Measurements from ENCODE around the gene PPHLN1. TPM values are rescaled to one million over a fixed set of nuclear protein-coding genes. Genes with fewer than 3 reads are reported as not detected.

Gene PPHLN1
- total RNA-seq, 4 donors from 2014 or later = 44.9 to 324 (median 59.6) TPM

DNA sequence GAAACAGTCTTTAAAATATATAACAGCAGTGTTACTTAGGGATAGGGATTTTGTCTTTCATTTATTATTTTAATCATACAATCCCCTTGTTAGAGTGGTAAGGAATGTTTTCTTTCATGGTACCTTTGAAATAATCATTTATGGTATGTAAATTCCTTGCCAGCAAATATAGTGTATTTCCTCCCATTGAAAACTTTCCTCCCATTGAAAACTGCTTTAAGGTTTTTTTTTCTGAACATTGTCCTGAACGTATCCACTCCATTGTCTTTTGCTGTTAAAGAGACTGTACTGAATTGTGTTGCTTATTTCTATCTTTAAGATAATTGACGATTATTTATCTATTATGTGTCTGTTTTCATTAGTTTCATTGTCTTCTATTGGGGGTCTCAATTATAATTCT, 83.5 kb downstream of the PPHLN1 start:
- intact Hi-C loops (cut with DNase I; ENCODE audit: low total_unique reads) (no loop called here), in situ Hi-C loops (cut with MboI; ENCODE audit: low pct_ligation_motif_present in 1 of 4, low pct_unique_long_range_greater_than_20kb in 1 of 4, low sequenced_read_pairs in 3 of 4) (no loop called here)
- no peak for DNase-seq
- no peaks in the 10 kb centered on the region for H3K9me3 ChIP-seq
- peaks cover 0 to 5% (median 0%) of the 10 kb centered on the region in 4 donors for H3K36me3 ChIP-seq
- H3K27me3 ChIP-seq = no peaks in the 10 kb centered on the region
- H3K4me3 ChIP-seq = no peak overlapping the region
- H3K27ac ChIP-seq = no peak overlapping the region
- H3K4me1 ChIP-seq = no peaks in the 10 kb centered on the region
- no peak for TF ChIP-seq POLR2A (IDR thresholded peaks at IDR 0.05)
- TF ChIP-seq CTCF (IDR thresholded peaks at IDR 0.05) = no peak
- TF ChIP-seq POLR2AphosphoS5 (IDR thresholded peaks at IDR 0.05) = no peak
- TF ChIP-seq EP300 (IDR thresholded peaks at IDR 0.05; ENCODE audit: low read depth) = no peak
- 80 to 89% methylated on average over 2 of the region's 2 CpGs for WGBS, 2 donors (ENCODE audit: low coverage in 1 of 2)

DNA sequence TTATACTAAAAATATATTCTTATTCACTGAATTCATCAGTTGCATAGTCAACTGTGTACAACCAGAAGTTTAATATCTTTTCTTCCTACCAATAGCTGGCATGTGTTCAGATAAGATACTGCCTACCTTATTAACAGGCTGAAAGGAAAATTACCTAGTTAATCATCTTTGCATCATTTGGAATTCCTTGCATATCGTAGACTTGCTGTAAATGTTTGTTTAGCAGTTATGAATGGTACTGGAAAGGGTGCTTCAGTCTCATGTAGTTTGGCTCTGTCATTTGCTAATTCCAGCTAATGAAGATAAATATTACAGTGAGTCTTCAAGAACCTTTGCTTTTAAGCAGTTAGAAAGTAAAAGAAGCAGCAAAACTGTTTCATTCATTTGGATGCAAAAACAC, 84.4 kb downstream of the PPHLN1 start:
- TF ChIP-seq POLR2A (IDR thresholded peaks at IDR 0.05) (no peak), CTCF (IDR thresholded peaks at IDR 0.05) (no peak), EP300 (IDR thresholded peaks at IDR 0.05; ENCODE audit: low read depth) (no peak), POLR2AphosphoS5 (IDR thresholded peaks at IDR 0.05) (no peak)
- H3K4me1 ChIP-seq = no peaks in the 10 kb centered on the region
- H3K27ac ChIP-seq = no peak overlapping the region
- 74 to 100% methylated on average over 1 of the region's 1 CpG for WGBS, 2 donors (ENCODE audit: low coverage in 1 of 2)
- H3K27me3 ChIP-seq = no peaks in the 10 kb centered on the region
- in situ Hi-C loops (cut with MboI; ENCODE audit: low pct_ligation_motif_present in 1 of 4, low pct_unique_long_range_greater_than_20kb in 1 of 4, low sequenced_read_pairs in 3 of 4) (no loop called here), intact Hi-C loops (cut with DNase I; ENCODE audit: low total_unique reads) (no loop called here)
- no peaks in the 10 kb centered on the region for H3K9me3 ChIP-seq
- DNase-seq = no peak
- peaks cover 0 to 5% (median 0%) of the 10 kb centered on the region in 4 donors for H3K36me3 ChIP-seq
- no peak overlapping the region for H3K4me3 ChIP-seq

GRCh38 chr12:42420395-42420794, 94.4 kb downstream of the PPHLN1 start:
- in situ Hi-C loops (cut with MboI; ENCODE audit: low pct_ligation_motif_present in 1 of 4, low pct_unique_long_range_greater_than_20kb in 1 of 4, low sequenced_read_pairs in 3 of 4) (no loop called here), intact Hi-C loops (cut with DNase I; ENCODE audit: low total_unique reads) (no loop called here)
- Histone ChIP-seq H3K4me3 (no peak overlapping the region), H3K27me3 (no peaks in the 10 kb centered on the region), H3K27ac (no peak overlapping the region), H3K4me1 (no peaks in the 10 kb centered on the region), H3K36me3 (no peaks in the 10 kb centered on the region), H3K9me3 (no peaks in the 10 kb centered on the region)
- TF ChIP-seq CTCF (IDR thresholded peaks at IDR 0.05) (no peak), POLR2AphosphoS5 (IDR thresholded peaks at IDR 0.05) (no peak), POLR2A (IDR thresholded peaks at IDR 0.05) (no peak), EP300 (IDR thresholded peaks at IDR 0.05; ENCODE audit: low read depth) (no peak)
- DNase-seq = no peak
- WGBS, 2 donors (ENCODE audit: low coverage in 1 of 2) = 84 to 100% methylated on average over 1 to 3 of the region's 3 CpGs

DNA sequence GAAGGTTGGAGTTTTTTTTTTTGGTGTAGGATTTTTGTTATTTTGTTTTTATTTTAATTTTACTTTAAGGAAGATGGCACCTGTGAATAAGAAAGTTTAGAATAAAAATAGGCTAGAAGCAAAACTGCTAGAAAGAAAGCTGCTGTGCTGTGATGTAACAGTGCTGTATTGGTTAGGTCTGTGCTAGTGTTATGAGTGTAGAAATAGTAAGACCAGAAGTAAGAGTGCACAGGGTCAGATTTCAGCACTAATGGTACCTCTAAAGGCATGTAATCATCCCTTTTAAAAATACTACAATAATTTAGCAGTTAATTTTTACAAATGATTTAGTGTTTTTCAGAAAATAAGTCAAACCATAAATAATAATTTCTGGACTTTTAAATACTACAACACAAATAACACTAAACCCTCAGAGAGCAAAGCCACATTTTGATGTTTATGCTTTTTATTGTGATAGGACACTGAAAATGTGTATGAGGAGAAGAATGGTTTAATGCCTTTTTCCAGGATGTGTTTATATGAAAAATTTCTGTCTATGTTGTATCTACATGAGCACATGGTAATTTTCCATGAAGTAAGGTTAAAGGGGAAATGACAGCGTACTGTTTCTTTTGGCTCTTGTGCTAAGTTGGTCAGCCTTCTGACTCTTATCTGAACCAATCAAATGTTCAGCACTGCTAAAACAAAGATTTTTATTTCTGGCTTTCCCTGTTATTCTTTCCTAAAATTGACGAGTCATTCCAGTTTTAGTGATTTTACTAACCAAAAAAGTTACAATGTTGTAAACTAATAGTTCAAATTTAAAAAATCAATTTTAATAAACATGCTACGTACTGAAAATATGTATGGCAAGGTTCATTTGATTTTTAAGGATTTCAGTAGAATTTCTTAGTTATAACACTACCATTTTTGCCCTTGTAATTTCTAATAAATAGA, 96.1 kb downstream of the PPHLN1 start:
- no peak for DNase-seq
- TF ChIP-seq POLR2AphosphoS5 (IDR thresholded peaks at IDR 0.05) (no peak), CTCF (IDR thresholded peaks at IDR 0.05) (no peak), POLR2A (IDR thresholded peaks at IDR 0.05) (no peak), EP300 (IDR thresholded peaks at IDR 0.05; ENCODE audit: low read depth) (no peak)
- Histone ChIP-seq H3K9me3 (no peaks in the 10 kb centered on the region), H3K4me1 (no peaks in the 10 kb centered on the region), H3K27me3 (no peaks in the 10 kb centered on the region), H3K4me3 (no peak overlapping the region), H3K36me3 (no peaks in the 10 kb centered on the region), H3K27ac (no peak overlapping the region)
- in situ Hi-C loops (cut with MboI; ENCODE audit: low pct_ligation_motif_present in 1 of 4, low pct_unique_long_range_greater_than_20kb in 1 of 4, low sequenced_read_pairs in 3 of 4) = no loop called here
- 72 to 85% methylated on average over 3 of the region's 3 CpGs for WGBS, 2 donors (ENCODE audit: low coverage in 1 of 2)
- intact Hi-C loops (cut with DNase I; ENCODE audit: low total_unique reads) = no loop called here

Data from transverse colon (tissue), 4 donors.